Measurements from ENCODE around the gene ACTRT2. TPM values are rescaled to one million over a fixed set of nuclear protein-coding genes. Genes with fewer than 3 reads are reported as not detected.

Gene ACTRT2
- total and polyA plus RNA-seq, 2 experiments from 2014 or later, result not detected

- no peak for TF ChIP-seq ZNF462 (CRISPR knock-in tag; IDR thresholded peaks at IDR 0.05)
- no peak for TF ChIP-seq ZNF114 (CRISPR knock-in tag; IDR thresholded peaks at IDR 0.05)
- TF ChIP-seq CTCF (conservative IDR thresholded peaks at IDR 0.05; ENCODE audit: low read depth in 2 of 2), result no peak
- no peak for TF ChIP-seq POLR2AphosphoS5 (IDR thresholded peaks at IDR 0.05; ENCODE audit: low read depth)
- no peak for TF ChIP-seq STAT1 (IDR thresholded peaks at IDR 0.05; ENCODE audit: unreplicated experiment)
- TF ChIP-seq JUNB (IDR thresholded peaks at IDR 0.05; ENCODE audit: unreplicated experiment), result no peak
Measured at GRCh38 chr1:3000671-3001470, 20.4 kb upstream of the ACTRT2 start (continued).

All from GM23338 (cell line).